OCI-M2 (cell line): Measurements from ENCODE around the gene PRODH2.
A peak's percentile ranks its signal among the peaks of the same experiment; 100 is the strongest.
"Not testable (repeated sequence)": the region's sequence is repeated elsewhere in the genome, so short reads cannot be mapped to it uniquely, and the experiment has no call there.

ENCODE experiments used
- DNase-seq: peaks from one replicate; lab custom pipeline; 2025; ENCODE audit not compliant: unreplicated experiment; lab: John Stamatoyannopoulos, UW

Gene PRODH2

DNA sequence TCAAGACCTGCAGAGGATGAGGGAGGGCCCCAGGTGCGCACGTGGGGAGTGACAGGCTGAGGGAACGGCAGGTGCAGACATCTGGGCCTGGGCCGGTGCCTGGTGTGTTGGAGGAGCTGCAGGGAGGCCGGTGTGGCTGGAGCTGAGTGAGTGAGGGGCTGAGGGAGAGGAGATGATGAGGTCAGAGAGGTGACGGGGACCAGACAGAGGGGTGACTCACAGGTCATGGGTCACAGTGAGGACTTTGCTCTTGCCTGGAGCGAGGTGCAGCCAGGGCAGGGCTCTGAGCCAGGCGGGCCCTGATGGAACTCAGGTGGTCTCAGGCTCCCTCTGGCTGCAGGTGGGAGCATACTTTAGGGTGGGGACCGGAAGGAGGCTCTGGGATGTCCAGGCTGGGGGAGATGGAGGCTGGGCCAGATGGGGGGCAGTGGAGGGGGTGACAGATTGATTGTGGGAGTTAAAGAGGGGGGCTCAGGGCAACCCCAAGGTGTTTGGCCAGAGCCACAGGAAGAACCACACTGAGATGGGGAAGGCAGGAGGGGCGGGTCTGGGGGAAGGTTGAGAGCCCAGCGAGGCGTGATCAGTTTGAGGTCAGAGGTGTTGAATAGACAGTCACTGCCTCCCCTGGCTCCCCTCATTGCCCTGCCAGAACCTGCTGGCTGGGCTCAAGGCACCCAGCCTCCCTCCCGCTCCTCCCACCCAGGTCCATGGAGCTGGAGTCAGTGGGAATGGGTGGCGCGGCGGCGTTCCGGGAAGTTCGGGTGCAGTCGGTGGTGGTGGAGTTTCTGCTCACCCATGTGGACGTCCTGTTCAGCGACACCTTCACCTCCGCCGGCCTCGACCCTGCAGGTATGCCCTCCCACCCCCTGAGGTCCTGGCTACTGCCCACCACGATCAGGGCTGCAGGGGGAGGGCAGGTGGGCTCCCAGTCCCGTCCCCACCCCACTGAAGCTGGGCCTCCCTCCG is 28.9 kb downstream of the PRODH2 start:
- no peak for DNase-seq

GRCh38 chr19:35782589-35782988 is 30.1 kb downstream of the PRODH2 start:
- DNase-seq: no peak

- no peak for DNase-seq
Observed at GRCh38 chr19:35781650-35782049, 31.0 kb downstream of the PRODH2 start.

DNA sequence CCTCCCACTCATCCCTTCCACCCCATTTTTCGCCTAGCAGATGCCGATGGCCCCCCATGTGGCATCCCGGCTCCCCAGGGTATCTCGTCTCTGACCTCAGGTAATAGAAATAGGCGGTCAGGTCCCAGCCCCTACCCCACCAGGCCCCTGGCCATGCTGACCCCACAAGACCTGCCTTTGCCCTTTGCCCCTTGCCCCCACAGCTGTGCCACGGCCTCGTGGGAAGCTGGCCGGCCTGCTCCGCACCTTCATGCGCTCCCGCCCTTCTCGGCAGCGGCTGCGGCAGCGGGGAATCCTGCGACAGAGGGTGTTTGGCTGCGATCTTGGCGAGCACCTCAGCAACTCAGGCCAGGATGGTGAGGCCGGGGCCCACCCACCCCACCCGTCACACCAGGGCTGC is 31.9 kb downstream of the PRODH2 start:
- no peak for DNase-seq

DNA sequence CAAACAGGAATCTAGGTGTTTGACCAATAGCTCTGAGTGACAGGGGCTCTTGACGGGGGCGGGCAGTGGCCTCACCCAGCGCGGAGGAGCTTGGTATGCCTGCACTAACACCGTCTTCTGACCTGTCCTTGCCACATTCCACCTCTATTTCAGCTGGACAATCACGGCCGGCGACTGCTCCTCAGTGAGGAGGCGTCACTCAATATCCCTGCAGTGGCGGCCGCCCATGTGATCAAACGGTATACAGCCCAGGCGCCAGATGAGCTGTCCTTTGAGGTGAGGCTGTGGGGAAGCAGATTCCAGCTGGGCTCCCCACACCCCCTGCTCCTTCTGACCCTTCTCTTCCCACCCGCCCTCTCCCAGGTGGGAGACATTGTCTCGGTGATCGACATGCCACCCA is 32.6 kb downstream of the PRODH2 start:
- DNase-seq: no peak

GRCh38 chr19:35779033-35779432 is 33.6 kb downstream of the PRODH2 start:
- DNase-seq: no peak

- no peak for DNase-seq
Observed at GRCh38 chr19:35777961-35778360, 34.7 kb downstream of the PRODH2 start.

- no peak for DNase-seq
Observed at GRCh38 chr19:35777086-35777841, 35.4 kb downstream of the PRODH2 start.

DNA sequence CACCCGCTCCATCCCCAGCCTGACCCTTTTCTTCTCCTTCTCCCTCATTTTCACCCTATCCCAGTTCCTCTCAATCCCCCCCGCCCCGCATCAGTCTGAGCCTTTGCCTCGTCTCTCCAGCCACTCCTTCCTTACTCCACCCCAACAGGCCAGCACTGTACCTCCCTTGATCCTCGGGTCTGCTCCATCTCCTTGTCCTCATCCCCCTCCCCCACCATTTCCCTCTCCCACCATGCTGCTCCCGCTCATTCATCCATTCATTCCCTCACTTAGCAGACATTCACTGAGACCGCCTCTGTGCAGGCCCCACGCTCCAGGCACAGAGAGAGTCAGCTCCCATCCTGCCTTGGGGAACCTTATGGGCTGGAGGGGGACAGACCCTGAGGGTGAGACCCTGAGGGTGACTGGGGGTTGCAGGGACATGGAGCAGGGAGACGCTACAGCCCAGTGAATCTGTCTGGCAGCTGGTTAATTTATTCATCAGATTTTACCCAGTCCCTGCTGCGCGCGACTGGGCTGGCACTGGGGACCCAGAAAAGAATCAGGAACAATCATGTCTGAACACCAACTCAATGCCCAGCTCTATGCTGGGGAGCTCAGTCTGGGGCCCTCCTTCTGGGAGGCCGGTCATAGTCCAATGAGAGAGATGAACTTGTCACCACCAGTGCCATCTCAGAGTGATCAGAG is 36.4 kb downstream of the PRODH2 start:
- DNase-seq: no peak

GRCh38 chr19:35775298-35776101 is 37.1 kb downstream of the PRODH2 start, which contains the start of gene ARHGAP33:
ARHGAP33 (plus strand) TSS chr19:35775564; CDS start chr19:35775659, 95 bp downstream.
- peak; percentile 100 for DNase-seq

- no peak for DNase-seq
Observed at GRCh38 chr19:35775046-35775297, 37.7 kb downstream of the PRODH2 start.

- DNase-seq: no peak
Observed at GRCh38 chr19:35774274-35775045, 38.2 kb downstream of the PRODH2 start.

DNA sequence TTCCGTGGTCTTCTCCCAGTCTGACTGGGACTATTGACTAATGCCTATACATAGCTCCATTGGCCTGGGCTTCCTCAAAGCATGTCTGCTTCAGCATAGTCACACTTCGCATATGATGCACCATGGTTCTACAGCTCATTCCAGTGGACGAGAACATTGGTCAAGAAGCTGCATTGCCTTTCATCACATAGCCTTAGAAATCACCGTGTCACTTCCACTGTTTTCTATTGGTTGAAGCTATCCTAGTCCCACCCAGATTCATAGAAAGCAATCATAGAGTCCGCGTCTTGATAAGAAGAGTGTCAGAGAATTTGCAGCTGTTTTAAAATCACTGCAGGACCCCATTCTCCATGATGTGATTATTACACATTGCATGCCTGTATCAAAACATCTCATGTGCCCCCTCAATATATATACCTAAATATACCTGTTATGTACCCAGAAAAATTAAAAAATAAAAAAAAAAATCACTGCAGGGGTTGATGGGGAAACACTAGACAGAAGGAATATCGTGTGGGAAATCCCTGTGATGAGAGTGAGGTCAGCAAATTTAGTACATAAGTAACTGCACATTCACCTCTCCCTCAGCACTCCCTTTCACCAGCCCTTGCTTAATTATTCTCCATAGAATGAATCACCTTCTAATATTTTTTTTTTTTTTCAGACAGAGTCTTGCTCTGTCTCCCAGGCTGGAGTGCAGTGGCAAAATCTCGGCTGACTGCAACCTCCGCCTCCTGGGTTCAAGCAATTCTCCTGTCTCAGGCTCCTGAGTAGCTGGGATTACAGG is 39.4 kb downstream of the PRODH2 start:
- DNase-seq: no peak

DNA sequence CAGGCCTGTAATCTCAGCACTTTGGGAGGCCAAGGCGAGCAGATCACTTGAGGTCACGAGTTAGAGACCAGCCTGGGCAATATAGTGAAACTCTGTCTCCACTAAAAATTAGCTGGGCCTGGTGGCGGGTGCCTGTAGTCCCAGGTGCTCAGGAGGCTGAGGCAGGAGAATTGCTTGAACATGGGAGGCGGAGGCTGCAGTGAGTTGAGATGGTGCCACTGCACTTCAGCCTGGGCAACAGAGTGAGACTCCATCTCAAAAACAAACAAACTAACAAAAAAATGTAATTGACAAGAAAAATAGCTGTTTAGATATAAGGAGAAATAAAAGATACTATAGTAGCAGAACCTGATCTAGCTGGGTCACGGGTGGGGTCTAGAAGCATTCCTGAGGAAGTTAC is 40.3 kb downstream of the PRODH2 start:
- not testable (repeated sequence) for DNase-seq

DNA sequence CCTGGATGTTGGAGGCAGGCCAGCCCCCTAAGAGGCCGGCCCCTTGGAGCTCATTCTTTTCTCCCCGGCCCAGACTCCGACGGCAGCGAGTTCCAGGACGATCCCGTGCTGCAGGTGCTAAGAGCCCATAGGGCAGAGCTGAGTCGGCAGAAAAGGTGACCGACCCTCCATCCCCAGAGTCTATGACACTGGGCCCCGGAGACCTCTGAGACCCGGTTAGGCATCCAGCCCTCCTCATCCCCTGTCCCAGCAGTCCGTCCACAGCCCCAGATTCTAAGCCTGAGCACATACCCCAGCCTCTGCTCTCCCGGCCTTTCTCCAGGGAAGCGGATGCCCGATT is 44.6 kb downstream of the PRODH2 start:
- DNase-seq: no peak

- no peak for DNase-seq
Observed at GRCh38 chr19:35767288-35768081, 45.2 kb downstream of the PRODH2 start.

DNA sequence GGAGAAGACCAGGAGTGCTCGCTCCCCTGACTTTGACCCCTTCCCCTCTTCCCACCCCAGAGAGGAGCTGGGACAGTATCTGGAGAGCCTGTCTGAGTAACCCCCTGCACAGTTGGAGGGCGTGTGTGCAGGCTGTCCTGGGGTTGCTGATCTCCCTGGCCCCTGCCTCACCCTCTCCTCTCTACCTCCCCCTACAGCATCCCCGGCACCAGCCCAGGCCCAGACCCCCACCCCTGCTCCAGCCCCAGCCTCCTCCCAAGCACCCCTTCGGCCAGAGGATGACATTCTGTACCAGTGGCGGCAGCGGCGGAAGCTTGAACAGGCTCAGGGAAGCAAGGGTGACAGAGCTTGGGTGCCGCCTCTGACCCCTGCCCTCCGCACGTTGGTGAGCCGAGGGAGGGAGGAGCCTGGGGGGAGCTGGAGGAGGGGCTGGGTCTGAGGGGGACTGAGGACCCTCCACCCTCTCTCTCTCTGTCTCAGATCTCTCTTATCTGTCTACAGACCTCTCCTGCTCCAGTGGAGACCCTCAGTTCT is 46.0 kb downstream of the PRODH2 start:
- DNase-seq: no peak
